GM12878 (cell line): Measurements from ENCODE around the gene SSTR4. TPM values are rescaled to one million over a fixed set of nuclear protein-coding genes. Genes with fewer than 3 reads are reported as not detected.

Experiments
- ATAC-seq: fragments of 200-7000 bp; cut with Tn5 transposase; 3 replicates; pipeline ENCODE4 v1.9.1; 2020; ENCODE audit warnings: mild to moderate bottlenecking, moderate library complexity
- BruUV-seq: library from RNA; stranded (reverse); fragments of 400-500 nt; replicated peaks from 2 replicates; lab custom pipeline; 2021; lab: Mats Ljungman, UMichigan
- CTCF ChIA-PET: fragments of 300-600 bp; sonication (Branson Sonifier 250); formaldehyde crosslinking; extraction: SDS; loops from one replicate; lab custom pipeline; 2021; ENCODE audit warnings: inconsistent platforms; lab: Yijun Ruan, JAX
- POLR2A ChIA-PET: fragments of 350-600 bp; formaldehyde crosslinking; extraction: SDS; loops from one replicate; lab custom pipeline; 2021; ENCODE audit warnings: inconsistent platforms; lab: Charles Lee
- RAD21 ChIA-PET: fragments of 300-600 bp; sonication (Branson Sonifier 250); formaldehyde crosslinking; loops from one replicate; lab custom pipeline; 2023; ENCODE audit warnings: antibody characterized with exemption; ENCODE audit not compliant: unreplicated experiment; lab: Charles Lee
- SMC1A ChIA-PET: fragments of 300-600 bp; sonication (Branson Sonifier 250); formaldehyde crosslinking; loops from one replicate; lab custom pipeline; 2023; ENCODE audit not compliant: unreplicated experiment, uncharacterized antibody; lab: Charles Lee
- DNase-seq: peaks from one replicate; pipeline ENCODE4 v3.0.0-alpha.2; 2011; ENCODE audit warnings: low read depth, low spot score
- FAIRE-seq: peaks from 3 replicates; lab custom pipeline; 2011; peaks lifted over from hg19 to GRCh38; lab: Jason Lieb, UNC
- H2AFZ ChIP-seq: 2 replicates; pipeline ENCODE4 v1.6.0; 2011; ENCODE audit warnings: low read depth, low read length, control low read depth; ENCODE audit not compliant: control insufficient read depth
- H3K27ac ChIP-seq: 2 replicates; pipeline ENCODE4 v1.5.1; 2011; ENCODE audit warnings: control low read depth; ENCODE audit not compliant: control insufficient read depth, insufficient read depth
- H3K27me3 ChIP-seq, 2 experiments: replicated peaks in 1 of 2; 2 replicates each; pipeline versions ENCODE4 v1.6.0 to v1.6.1; 2011; ENCODE audit warnings: low read length in 1 of 2; ENCODE audit not compliant: control insufficient read depth in 2 of 2, insufficient read depth in 2 of 2
- H3K36me3 ChIP-seq, 2 experiments: 2 replicates each; pipeline ENCODE4 v1.5.1; 2011; ENCODE audit warnings: low read length in 1 of 2; ENCODE audit not compliant: control insufficient read depth in 2 of 2, insufficient read depth in 2 of 2
- H3K4me1 ChIP-seq: 2 replicates; pipeline ENCODE4 v1.6.1; 2011; ENCODE audit warnings: mild to moderate bottlenecking, low read length, moderate library complexity, mixed read lengths; ENCODE audit not compliant: control insufficient read depth, insufficient read depth
- H3K4me2 ChIP-seq: 2 replicates; pipeline ENCODE4 v1.6.0; 2011; ENCODE audit warnings: control low read depth; ENCODE audit not compliant: control insufficient read depth, insufficient read depth
- H3K4me3 ChIP-seq: fragments of 200-600 bp; sonication (generic); 2 replicates; pipeline ENCODE4 v1.5.1; 2016
- H3K79me2 ChIP-seq: 2 replicates; pipeline ENCODE4 v1.6.0; 2011; ENCODE audit warnings: low read length; ENCODE audit not compliant: control insufficient read depth, insufficient read depth
- H3K9ac ChIP-seq: 2 replicates; pipeline ENCODE4 v1.8.0; 2011; ENCODE audit warnings: low read length, control low read depth, mixed read lengths; ENCODE audit not compliant: control insufficient read depth, insufficient read depth
- H3K9me3 ChIP-seq: replicated peaks from 3 replicates; pipeline ENCODE4 v1.5.1; 2011; ENCODE audit warnings: mild to moderate bottlenecking, low read length; ENCODE audit not compliant: control insufficient read depth, insufficient read depth
- H4K20me1 ChIP-seq: 2 replicates; pipeline ENCODE4 v1.6.0; 2011; ENCODE audit not compliant: control insufficient read depth, insufficient read depth
- KDM1A ChIP-seq: fragments of 200-600 bp; sonication (generic); IDR thresholded peaks from 2 replicates; pipeline ENCODE4 v1.6.1; 2016; ENCODE audit warnings: borderline replicate concordance
- NR2F1 ChIP-seq: fragments of 450-650 bp; conservative IDR thresholded peaks from 2 replicates; pipeline ENCODE4 v1.6.1; 2017; ENCODE audit warnings: mild to moderate bottlenecking
- PAX8 ChIP-seq: fragments of 450-650 bp; IDR thresholded peaks from 2 replicates; pipeline ENCODE4 v1.6.1; 2017; ENCODE audit warnings: mild to moderate bottlenecking, moderate library complexity
- RBBP5 ChIP-seq: fragments of 200-600 bp; sonication (generic); conservative IDR thresholded peaks from 2 replicates; pipeline ENCODE4 v1.6.1; 2016
- RELB ChIP-seq: fragments of 450-650 bp; IDR thresholded peaks from 2 replicates; pipeline ENCODE4 v1.6.1; 2017; ENCODE audit warnings: low read depth, mild to moderate bottlenecking, moderate library complexity
- REST ChIP-seq: IDR thresholded peaks from 2 replicates; pipeline ENCODE4 v1.6.1; 2012; ENCODE audit warnings: mild to moderate bottlenecking, low read depth, low read length
- SUZ12 ChIP-seq: fragments of 200-600 bp; sonication (generic); IDR thresholded peaks from one replicate; pipeline ENCODE4 v1.6.1; 2018; ENCODE audit warnings: antibody characterized with exemption, mild to moderate bottlenecking; ENCODE audit not compliant: unreplicated experiment
- TBL1XR1 ChIP-seq: IDR thresholded peaks from 2 replicates; pipeline ENCODE4 v1.6.1; 2012; ENCODE audit warnings: low read depth, low read length, improper control_type of control experiment
- ZBTB4 ChIP-seq: fragments of 450-650 bp; formaldehyde crosslinking; IDR thresholded peaks from 2 replicates; pipeline ENCODE4 v1.4.0; 2022; ENCODE audit warnings: mild to moderate bottlenecking, moderate library complexity
- ZZZ3 ChIP-seq: IDR thresholded peaks from 2 replicates; pipeline ENCODE4 v1.6.1; 2011; ENCODE audit warnings: low read depth; ENCODE audit not compliant: control insufficient read depth, insufficient read length
- WGBS: methylation state at CpG from one replicate; pipeline ENCODE4 v1.1.6; 2016; ENCODE audit warnings: low lambda C conversion rate; ENCODE audit not compliant: insufficient replicate concordance, insufficient coverage; ENCODE audit errors: missing lambda C conversion rate; 5-methylcytosine and 5-hydroxymethylcytosine counted together
- in situ Hi-C: fragments of 300-500 bp; cut with MboI; formaldehyde crosslinking; loops from 9 replicates; pipeline ENCODE4 v1.14.3; 2018; ENCODE audit warnings: mixed read lengths
- intact Hi-C: fragments of 100-400 bp; cut with micrococcal nuclease; formaldehyde crosslinking; loops from one replicate; pipeline ENCODE4 v1.14.2; 2022; ENCODE audit not compliant: unreplicated experiment
- polyA plus RNA-seq, 11 experiments: library from polyadenylated mRNA; depleted of rRNA in 4 of 11; unstranded in 6 of 11; stranded (reverse) in 5 of 11; fragments of >200 nt; fragmentation: Nextera tagmentation in 4 of 11; fragmentation: Illumina TruSeq in 1 of 11; extraction: Ambion mirVana in 4 of 11; extraction: Trizol in 1 of 11; gene quantifications; 1 replicate in 1 of 11; 2 replicates in 10 of 11; pipeline versions ENCODE4 v1.2.1 to v1.2.3, GENCODE V29; 2011 to 2016; ENCODE audit warnings: inconsistent platforms in 2 of 11, missing spikeins in 2 of 11, low read depth in 1 of 11
- total RNA-seq, 4 experiments: library from RNA; depleted of rRNA in 3 of 4; stranded (reverse); fragments of >200 nt in 3 of 4; fragmentation: Illumina TruSeq in 1 of 4; extraction: Trizol in 1 of 4; gene quantifications; 2 replicates each; pipeline versions ENCODE4 v1.2.1 to v1.2.3, GENCODE V29; 2013 to 2021

Gene SSTR4
- total and polyA plus RNA-seq, 10 of the 15 experiments (the other 5 are each of a cell fraction or from before 2014, with no cell fraction given), result not detected

GRCh38 chr20:23071398-23071797, 36.3 kb downstream of the SSTR4 start:
- H3K4me3 ChIP-seq, result no peak overlapping the region
- H4K20me1 ChIP-seq, result no peaks in the 10 kb centered on the region
- H3K4me2 ChIP-seq, result no peak overlapping the region
- H3K36me3 ChIP-seq, result no peaks in the 10 kb centered on the region
- ATAC-seq (no peak), FAIRE-seq (no peak), DNase-seq (no peak)
- ChIA-PET POLR2A (no interaction called here), RAD21 (no interaction called here), CTCF (no interaction called here), SMC1A (interaction anchor here (1.0 kb wide), 1 partner anchor 23 kb away, joined by 3 read pairs; no protein-coding TSS in a partner anchor)
- H3K27ac ChIP-seq, result no peak overlapping the region
- intact Hi-C loops, result no loop called here
- in situ Hi-C loops, result no loop called here
- BruUV-seq, result no TSS peak
- TF ChIP-seq TBL1XR1 (no peak), NR2F1 (no peak), ZZZ3 (no peak), KDM1A (no peak), RBBP5 (no peak), SUZ12 (no peak), RELB (no peak)
- H3K27me3 ChIP-seq, result no peaks in the 10 kb centered on the region
- H2AFZ ChIP-seq, result no peak overlapping the region
- no peak overlapping the region for H3K9ac ChIP-seq
- H3K4me1 ChIP-seq, result no peaks in the 10 kb centered on the region
- WGBS, result 46% methylated on average over 3 of the region's 3 CpGs
- no peaks in the 10 kb centered on the region for H3K9me3 ChIP-seq
- H3K79me2 ChIP-seq, result no peaks in the 10 kb centered on the region

- ChIA-PET CTCF (no interaction called here), RAD21 (no interaction called here), POLR2A (no interaction called here), SMC1A (interaction anchor here (1.0 kb wide), 1 partner anchor 22 kb away, joined by 3 read pairs; no protein-coding TSS in a partner anchor)
- no peak overlapping the region for H3K4me2 ChIP-seq
- no peak overlapping the region for H3K4me3 ChIP-seq
- intact Hi-C loops (no loop called here), in situ Hi-C loops (no loop called here)
- no peaks in the 10 kb centered on the region for H4K20me1 ChIP-seq
- no peaks in the 10 kb centered on the region for H3K4me1 ChIP-seq
- 24% methylated on average over 4 of the region's 4 CpGs for WGBS
- H3K27me3 ChIP-seq, result no peaks in the 10 kb centered on the region
- H3K9ac ChIP-seq, result no peak overlapping the region
- DNase-seq, result no peak
- no peak for ATAC-seq
- no peaks in the 10 kb centered on the region for H3K36me3 ChIP-seq
- H3K9me3 ChIP-seq, result no peaks in the 10 kb centered on the region
- no peak overlapping the region for H3K27ac ChIP-seq
- H2AFZ ChIP-seq, result no peak overlapping the region
- BruUV-seq, result no TSS peak
- no peak for FAIRE-seq
- no peaks in the 10 kb centered on the region for H3K79me2 ChIP-seq
- TF ChIP-seq REST (no peak), ZBTB4 (CRISPR knock-in tag) (no peak), PAX8 (no peak)
Observed at GRCh38 chr20:23071996-23072395, 36.9 kb downstream of the SSTR4 start.
